ENCODE measurements around the gene SLC26A3. TPM values are rescaled to one million over a fixed set of nuclear protein-coding genes. Genes with fewer than 3 reads are reported as not detected.

SLC26A3 gene
- total and polyA plus RNA-seq, 10 of the 15 experiments (the other 5 are each of a cell fraction or from before 2014, with no cell fraction given) = 0.46 TPM; not detected in 9

- intact Hi-C loops (cut with micrococcal nuclease; ENCODE audit: unreplicated experiment) (no loop called here), in situ Hi-C loops (cut with MboI) (no loop called here)
- Histone ChIP-seq H3K79me2 (ENCODE audit: control insufficient read depth, insufficient read depth, low read length) (no peaks in the 10 kb centered on the region), H3K9me3 (replicated peaks; ENCODE audit: control insufficient read depth, insufficient read depth, low read length) (no peaks in the 10 kb centered on the region), H3K4me3 (no peak overlapping the region), H2AFZ (ENCODE audit: control insufficient read depth, low read depth, low read length) (no peak overlapping the region), H3K9ac (ENCODE audit: control insufficient read depth, insufficient read depth, low read length) (no peak overlapping the region), H4K20me1 (ENCODE audit: control insufficient read depth, insufficient read depth) (no peaks in the 10 kb centered on the region), H3K4me2 (ENCODE audit: control insufficient read depth, insufficient read depth) (no peak overlapping the region), H3K36me3 (ENCODE audit: control insufficient read depth in 2 of 2, insufficient read depth in 2 of 2, low read length in 1 of 2) (no peaks in the 10 kb centered on the region), H3K27me3 (replicated peaks in 1 of 2; ENCODE audit: control insufficient read depth in 2 of 2, insufficient read depth in 2 of 2, low read length in 1 of 2) (no peaks in the 10 kb centered on the region), H3K4me1 (ENCODE audit: control insufficient read depth, insufficient read depth, low read length) (no peaks in the 10 kb centered on the region), H3K27ac (ENCODE audit: control insufficient read depth, insufficient read depth) (no peak overlapping the region)
- ATAC-seq (no peak), FAIRE-seq (no peak), DNase-seq (ENCODE audit: low read depth, low spot score) (no peak)
- BruUV-seq (replicated peaks) = no TSS peak
- WGBS (ENCODE audit: insufficient coverage, insufficient replicate concordance, low lambda C conversion rate, missing lambda C conversion rate) = 57% methylated on average over 3 of the region's 4 CpGs
- POLR2A ChIA-PET = no interaction called here
- SMC1A ChIA-PET (ENCODE audit: uncharacterized antibody, unreplicated experiment) = no interaction called here
- TF ChIP-seq E2F4 (IDR thresholded peaks at IDR 0.05; ENCODE audit: low read depth, low read length) (no peak), ZNF274 (IDR thresholded peaks at IDR 0.05; ENCODE audit: insufficient read depth, insufficient read length) (no peak), CEBPZ (IDR thresholded peaks at IDR 0.05; ENCODE audit: low read depth, low read length) (no peak), SMC3 (IDR thresholded peaks at IDR 0.05; ENCODE audit: borderline replicate concordance, low read length) (no peak), IRF5 (IDR thresholded peaks at IDR 0.05; ENCODE audit: borderline replicate concordance) (no peak)
- CTCF ChIA-PET = interaction anchor here (0.9 kb wide), 1 partner anchor 32 kb away, joined by 3 read pairs; no protein-coding TSS in a partner anchor
- RAD21 ChIA-PET (ENCODE audit: unreplicated experiment) = no interaction called here
Observed at GRCh38 chr7:107778283-107778682, 24.7 kb downstream of the SLC26A3 start.

Data from GM12878 (cell line).